Activated naive CD8-positive, alpha-beta T cell treated with anti-CD3 and anti-CD28 coated beads, Interleukin-2, amount 50 U/mL, for 16 hours (primary cell): ENCODE data around the gene KLHDC9.

Experiments used
- DNase-seq: peaks from one replicate; pipeline ENCODE4 v3.0.0-alpha.2; 2020; ENCODE audit warnings: low read depth, low spot score

Gene KLHDC9

DNA sequence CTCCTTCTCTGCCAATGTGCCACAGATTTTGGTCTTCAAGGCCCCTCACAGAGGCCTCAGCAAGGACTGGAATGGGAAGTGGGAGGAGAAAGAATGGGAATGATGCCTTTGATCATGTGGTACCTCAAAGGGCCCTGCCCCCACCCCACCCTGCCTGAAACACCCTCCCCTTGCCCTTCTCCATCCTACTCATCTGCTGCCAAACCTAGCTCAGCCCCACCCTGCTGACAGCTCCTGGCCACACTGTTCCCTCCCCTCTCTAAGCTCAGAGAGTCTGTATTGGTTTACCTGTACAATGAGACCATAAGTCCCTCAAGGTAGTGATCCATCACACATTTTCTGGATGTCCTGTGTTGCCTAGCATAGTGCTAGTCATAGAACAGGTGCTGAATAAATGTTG is 21.8 kb upstream of the KLHDC9 start:
- DNase-seq: no peak

DNA sequence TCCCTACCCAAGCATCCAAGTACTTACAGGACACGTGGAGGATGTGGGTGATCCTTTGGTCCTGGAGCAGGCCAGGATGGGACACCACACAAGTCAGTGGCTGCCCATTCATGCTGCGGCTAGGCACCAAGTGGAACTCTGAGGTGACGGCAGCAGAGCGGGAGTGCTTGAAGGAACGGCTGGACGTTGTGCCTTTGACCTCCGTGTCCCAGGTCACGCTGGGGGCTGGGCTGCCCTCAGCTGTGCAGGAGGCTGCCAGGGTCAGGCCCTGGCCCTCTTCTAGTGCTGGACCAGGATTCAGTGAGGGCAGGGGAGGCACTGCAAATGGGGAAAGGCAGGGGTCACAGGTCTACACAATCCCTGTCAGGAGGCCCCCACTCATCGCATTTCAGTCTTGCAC is 20.7 kb upstream of the KLHDC9 start:
- DNase-seq: no peak

DNA sequence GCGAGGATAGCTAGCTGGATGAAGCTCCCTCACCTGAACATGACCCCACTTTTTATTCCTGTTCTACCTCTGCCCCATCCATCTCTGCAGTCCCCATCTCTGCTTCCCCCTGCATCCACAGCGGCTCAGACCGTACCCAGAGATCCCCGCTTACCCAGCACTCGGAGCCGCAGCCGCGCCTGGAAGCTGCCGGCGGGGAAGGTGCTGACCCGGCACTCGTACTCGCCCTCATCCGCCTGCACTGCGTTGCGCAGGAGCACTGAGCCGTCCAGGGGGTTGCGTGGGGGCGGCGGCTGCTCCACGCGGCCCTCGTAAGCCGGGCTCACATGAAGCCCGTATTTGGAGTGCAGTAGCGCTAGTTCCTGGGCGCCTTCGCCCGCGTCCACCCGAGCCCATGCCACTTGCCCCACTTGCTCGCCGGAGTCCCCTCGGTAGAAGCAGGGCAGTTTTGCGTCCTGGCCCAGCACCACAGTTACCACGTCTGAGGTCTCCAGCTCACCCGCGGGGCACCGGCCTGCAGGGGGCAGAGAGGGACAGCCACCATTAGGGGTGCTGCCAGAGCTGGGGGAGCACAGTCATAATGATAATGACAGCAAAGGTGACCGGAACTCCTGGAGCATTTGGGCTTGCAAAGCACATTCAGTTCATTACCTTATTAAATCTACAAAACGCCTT is 18.6 kb upstream of the KLHDC9 start:
- DNase-seq: no peak

DNA sequence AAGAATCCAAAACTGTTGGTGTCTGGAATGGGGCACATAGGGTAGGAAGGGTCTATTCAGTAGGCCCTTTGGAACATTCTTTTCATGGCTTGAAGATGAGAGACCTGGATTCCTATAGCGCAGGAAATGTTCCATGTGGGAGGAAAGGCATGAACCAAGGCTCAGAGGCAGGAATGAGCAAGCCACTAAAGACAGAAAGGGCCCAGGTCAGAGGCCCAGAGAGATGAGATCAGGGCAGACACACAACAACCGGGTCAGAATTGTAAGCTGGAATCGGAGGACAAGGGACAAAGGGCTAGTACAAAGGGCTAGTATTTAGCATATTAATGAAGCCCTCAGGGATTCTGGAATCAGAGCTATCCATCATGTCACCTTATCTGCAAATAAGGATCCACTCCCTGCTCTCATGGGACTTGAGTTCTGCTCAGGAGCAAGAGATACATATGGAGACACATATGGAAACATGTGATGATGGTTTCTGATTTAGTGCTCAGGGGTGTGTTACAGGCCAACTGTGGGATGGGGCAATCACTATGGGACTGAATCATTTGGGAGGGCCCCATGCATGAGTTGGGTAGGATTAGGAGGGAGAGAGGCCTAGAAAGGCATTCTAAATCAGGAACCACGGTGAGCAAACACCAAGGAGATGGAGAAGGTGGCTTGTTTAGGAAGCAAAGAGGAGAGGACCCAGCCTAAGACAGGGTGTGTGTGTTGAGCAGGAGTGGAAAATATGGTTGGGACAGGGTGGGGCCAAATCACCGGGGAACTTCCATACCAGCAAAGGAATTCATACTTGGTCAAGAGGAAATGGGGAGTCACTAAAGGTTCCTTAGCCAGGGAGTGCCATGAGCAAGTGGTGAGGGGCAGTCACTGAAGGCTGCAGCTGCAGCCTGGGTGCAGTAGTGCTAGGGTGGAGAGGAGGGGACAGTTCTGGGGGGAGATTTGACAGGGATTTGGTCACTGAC is 17.4 kb upstream of the KLHDC9 start:
- DNase-seq: no peak

DNA sequence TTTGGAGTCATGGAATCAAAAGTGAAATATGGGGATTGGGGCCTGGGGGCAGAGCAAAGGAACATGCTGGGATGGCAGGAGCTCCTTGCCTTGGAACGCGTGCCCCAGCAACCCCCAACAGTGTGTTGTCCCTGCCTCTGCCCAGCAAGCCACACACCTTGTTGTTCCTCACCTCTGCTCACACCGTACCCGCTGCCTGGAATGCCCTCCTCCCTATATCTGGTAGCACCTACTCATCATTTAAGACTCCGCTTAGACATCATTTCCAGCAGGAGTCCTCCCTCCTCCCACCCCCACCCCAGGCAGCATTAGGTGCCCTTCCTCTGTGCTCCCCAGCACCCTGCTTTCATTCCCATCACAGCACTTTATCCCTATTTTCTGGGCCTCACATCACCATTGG is 16.6 kb upstream of the KLHDC9 start:
- DNase-seq: no peak

DNA sequence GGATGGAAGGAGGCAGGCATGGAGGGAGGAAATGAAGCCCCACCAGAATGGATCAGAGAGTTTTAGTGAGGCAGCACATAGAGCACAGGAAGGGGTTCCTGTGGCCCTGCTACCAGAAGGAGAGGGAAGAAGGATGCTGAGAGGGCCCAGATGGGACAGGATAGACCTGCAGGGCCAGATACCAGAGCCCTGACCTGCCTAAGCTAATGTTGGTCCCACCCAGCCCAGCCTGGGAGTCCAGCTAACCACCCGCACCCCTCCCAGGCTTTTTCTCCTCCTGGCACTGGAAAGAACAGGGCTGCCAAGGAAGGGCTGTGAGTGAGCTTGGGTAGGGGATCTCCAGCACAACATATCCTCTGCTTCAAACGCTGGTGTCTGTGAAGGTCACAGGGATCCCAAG is 15.7 kb upstream of the KLHDC9 start:
- no peak for DNase-seq

DNA sequence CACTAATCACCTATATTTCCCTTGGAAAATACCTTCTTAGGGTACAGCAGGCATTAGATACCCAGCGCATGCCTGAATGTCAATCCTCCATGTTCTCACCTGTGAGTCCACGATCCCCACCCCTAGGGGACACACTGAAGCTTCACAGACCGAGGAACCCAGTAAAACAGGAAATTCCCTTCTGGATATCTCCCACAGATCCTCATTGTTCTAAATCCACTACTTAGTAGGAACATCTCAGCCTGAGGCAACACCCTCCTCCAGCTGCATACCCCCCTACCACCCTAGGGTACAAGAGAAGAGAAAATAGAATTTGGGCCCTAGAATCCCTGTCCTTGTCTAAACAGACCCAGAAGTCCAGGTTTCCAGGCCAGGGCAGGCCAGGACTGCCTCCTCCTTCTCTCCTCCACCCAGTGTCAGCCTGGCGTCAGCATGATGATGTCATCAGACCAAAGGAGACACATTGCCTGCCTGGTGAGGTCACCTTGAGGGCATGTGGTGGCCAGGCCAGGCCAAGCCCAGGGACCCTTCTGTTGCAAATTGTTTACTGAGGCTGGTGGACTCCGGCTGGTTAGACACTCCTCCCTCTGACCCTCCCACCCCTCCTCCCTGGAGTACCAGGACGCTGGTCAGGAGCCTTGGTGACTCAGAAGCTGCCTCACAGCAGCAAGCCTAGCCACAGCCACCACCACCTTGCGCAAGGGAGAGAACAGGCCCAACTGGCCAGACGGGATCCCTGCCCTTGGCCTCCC is 15.0 kb upstream of the KLHDC9 start:
- DNase-seq: no peak

DNA sequence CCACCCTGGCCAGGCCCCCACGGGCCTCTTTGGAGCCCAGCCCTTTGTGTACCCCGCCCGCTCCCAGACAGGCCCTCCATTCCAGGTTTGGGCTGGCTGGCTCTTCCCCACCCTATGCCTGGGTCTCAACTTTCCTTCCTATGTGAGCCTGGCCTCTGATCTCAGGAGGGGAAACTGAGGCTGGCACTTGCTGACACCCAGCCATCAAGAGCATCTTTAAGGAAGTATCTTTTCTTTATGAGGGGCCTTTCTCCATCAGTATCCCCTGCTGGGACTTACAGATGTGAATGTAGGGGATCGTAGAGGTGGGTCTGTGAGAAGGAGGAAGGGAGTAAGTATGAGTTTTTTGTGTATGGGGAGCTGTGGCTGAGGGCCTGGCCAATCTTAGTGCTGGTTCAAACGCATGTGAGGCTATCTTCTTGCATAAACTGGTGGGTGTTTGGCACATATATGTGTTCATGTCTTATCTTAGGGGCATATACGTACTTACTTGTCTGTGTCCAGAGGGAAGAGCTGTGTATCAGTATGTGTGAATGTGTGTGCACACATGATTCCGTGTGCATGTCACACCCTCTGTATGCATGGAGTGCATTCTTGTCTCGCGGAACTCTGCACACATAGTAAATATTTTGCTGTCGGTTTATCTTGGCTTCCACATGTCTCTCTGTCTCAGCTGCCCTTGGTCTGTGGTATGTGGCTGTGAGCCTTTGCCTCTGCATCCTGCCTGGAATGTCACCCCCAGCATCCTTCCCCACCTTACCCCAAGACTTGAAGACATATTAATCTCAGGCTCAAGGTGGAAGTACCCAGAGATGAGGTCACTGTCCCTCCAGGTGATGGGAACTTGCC is 14.2 kb upstream of the KLHDC9 start:
- no peak for DNase-seq

DNA sequence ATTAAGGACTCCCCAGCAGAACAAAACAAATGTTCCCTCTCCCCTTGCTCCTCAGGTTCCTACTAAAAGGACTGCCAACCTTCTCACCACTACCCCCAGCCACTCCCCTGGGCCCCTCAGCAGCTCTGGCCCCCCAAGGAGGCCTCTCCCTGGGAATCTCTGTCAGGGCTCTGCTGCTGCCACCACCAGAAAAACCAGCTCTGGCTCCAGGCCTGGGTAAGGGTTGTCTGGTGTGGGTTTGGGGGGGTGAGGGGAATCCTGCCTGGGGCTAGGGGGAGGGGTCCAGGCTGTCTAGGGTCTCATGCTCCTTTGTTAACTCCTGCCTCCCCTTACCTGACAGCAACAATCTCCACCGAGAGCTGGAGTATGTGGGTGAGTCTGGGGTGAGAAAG is 13.6 kb upstream of the KLHDC9 start:
- no peak for DNase-seq

DNA sequence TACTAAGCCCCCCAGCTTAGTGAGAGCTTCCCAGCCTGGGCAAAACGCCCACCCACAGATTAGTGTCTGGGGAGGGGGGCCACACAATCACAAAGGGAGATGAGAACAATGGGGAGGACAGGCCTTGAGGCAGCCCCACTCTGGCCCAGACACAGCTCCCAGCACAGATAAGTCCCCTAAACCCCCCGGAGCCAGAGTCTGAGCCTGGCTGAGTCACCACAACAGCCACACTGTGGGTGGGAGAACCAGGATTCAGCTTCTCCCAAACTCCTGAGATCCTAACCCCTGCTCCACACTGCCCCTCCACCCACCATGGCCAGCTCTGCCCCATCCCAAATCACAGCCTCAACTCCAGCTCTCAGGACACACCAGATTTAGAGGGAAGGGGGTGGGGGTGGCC is 13.0 kb upstream of the KLHDC9 start:
- no peak for DNase-seq

DNA sequence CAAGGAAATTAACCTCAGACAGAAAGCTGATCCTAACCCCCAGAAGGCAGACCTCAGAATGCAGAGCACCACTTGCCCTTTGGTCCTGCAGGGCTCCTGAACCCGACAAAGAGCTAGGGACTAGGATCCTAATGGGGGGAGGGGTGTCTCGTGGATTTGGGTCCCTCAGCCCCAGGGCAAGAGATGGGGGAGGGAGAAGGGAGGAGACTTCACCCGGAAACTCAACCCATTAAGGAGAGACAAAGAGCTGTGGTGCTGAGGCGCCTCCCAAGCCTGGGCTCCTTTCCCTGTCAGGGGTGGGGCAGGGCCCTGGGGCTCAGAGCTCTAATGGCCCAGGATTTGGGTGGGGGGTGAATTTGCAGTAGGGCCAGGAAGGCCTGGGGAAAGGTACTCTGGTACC is 11.7 kb upstream of the KLHDC9 start:
- DNase-seq: no peak

DNA sequence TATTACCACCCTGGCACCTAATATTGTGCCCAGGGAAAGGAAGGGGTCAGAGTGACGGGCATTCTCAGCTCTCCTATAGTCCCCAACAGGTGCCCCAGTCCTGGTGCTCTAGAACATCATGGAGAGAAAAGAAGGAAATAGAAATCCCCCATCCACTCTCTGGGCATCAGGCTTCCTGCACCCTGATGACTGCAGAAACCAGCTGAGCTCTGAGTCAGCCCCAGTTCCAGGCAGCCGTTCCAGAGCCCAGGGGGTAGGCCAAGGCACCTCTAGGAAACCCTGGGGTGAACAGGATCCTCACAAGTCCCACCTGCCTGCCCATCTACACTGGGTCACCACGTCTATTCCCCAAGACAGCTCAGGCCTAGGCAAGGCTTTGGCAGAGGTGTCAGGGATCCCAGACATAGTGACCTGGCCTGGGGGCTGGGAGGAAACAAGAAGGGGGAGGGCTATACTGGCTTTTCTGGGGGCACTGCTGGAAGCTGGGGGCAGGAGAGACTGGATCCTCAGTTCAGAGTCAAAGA is 9.5 kb upstream of the KLHDC9 start:
- DNase-seq: no peak

DNA sequence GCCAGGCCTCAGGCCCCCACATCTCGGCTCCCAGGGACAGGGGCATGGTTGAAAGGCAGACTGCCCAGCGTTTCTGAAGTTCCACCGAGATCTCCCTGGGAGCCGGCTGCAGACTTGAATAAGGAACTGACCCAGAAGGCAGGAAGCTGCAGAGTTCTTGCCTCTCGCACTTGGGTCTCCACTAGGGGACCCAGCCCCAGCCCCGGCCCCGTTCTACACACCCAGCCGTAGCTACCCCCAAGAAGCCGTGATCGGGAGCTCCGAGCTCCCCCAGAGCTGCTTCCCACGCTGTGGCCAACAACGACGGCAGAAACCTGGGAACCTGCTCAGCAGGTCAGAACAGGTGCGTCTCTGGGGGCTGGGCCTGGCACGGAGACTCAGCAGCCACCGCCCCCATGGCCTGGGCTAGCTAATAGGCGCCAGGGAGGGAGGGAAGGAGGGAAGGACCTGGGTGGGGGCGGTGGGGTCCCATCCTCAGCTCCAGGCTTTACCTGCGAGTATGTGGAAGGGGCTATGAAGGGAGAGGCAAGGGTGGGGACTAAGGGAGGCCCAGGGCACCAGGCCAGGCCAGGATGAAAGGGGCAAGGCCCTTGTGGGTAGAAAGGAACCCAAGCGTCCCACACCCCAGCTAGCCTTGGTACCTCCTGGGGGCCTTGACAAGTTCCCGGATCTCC is 8.8 kb upstream of the KLHDC9 start, which contains the start of gene NECTIN4:
TSS of gene NECTIN4 (minus strand) at position 308 of the 674 bp plus-strand sequence. CDS start at position 46, 262 bp downstream.
- DNase-seq: no peak

DNA sequence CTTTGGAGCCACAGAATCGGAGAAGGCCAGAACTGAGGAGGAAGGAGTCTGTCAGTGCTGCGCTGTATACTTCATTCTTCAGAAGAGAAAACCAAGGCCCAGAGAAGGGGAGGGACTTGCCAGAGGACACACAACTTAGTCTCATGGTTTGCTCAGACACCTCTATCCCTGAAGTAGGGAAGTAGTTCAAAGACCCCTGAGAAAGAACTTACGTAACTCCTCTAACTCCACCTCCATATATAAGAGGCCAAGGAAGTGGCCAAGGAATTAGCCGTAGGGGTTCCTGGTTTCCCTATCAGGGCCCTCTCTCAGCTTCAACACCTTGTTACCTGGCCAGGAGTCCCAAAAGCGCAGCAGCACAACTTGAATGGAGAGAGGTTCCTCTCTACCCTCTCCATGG is 8.2 kb upstream of the KLHDC9 start:
- no peak for DNase-seq

DNA sequence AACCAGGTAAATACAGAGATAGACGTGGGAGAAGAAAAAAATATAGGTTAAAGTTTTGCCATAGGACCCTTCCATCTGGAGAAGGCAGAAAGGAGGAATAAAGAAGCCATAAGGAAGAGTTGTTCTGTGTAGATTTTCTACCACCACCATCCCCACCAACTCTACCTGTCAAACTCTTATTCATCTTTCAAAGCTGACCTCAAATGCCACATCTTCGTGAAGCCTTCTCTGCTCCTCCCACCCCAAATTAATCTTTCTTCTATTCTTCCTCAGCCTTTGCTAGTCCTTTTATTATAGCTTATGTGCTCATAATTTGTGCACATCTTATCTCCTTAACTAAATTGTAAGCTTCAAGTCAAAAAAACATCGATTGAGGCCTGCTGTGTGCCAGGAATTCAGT is 7.5 kb upstream of the KLHDC9 start:
- DNase-seq: no peak

DNA sequence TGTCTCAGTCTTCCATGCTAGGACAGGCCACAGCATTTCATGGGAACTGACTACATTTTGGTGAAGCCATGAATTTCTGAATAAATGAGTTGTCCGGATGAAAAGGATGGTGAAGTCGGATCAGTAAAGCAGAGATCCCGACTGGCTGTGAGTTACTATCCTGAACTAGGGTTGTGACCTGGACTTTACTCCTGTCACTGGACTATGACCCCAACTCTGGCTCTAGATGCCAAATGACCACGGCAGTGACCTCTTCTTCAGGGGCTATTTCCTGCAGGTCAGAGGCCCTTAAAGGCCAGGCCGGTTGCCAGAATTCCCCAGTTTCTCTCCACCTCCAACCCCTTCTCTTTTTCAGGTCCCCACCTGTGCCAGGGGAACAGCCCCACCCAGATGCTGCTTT is 7.1 kb upstream of the KLHDC9 start:
- no peak for DNase-seq

DNA sequence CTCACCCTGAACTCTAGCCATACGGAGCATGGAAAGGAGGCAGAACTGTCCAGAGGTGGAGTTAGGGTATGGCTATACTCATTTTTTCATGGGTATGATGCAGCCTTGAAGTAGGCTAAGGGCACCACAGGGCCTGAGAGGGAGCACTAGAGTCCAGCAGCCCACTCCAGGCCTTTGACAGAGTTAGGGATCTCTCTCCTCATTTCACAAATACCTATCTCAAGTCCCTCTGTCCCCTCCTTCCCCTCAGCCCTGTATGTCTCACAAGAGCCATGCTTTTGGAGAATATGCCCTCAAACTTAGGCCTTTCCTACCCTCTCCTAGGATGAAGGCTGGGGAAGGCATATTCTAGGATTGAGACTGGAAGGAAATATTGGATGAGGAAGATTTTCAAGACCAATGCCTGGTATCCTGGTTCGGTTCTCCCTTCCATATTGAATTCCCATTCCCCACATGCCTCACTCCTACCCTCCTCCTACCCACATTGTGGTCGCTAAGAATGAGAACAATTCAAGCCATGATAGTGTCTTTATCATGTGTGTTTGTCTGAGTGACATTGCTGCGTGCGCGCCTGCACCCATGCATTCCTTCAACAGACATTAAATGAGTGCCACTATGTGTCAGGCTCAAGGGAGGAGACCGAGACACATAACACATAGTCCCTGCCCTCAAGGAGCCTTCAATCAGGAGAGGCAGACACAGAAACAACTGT is 6.2 kb upstream of the KLHDC9 start:
- DNase-seq: no peak

DNA sequence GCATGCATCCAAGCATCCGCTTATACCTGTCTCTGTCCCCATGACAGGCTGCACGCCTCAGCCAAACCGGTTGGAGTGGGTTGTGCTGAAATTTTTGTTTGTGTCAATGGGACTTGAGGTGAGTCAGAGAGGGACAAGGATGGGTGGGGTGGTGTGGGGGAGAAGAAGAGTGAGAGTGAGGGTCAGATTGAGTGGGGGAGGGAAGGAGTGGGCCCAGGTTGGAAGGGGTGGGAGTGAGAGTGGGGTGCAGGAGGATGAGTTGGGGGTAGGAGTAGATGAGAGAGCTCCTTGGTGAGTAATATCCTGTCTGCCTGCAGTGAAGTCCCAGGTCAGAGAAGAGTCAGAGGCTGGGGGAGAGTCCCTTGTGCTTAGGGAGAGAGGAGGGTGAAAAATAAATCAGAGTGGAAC is 5.5 kb upstream of the KLHDC9 start:
- DNase-seq: no peak

DNA sequence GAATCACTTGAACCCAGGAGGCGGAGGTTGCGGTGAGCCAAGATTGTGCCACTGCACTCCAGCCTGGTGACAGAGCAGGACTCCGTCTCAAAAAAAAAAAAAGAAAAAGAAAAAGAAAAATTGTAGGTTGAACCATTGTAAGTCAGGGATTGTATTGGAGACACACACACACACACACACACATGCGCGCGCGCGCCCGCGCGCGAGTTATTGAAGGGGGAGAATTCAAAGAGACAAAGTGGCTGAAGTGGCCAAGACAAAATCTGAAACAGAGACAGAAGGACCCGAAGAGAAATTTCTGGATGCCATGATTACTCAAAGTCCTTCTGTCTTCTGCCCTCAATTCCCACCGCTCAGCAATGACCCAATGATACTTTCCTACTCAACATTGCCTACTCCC is 3.7 kb upstream of the KLHDC9 start:
- DNase-seq: no peak

DNA sequence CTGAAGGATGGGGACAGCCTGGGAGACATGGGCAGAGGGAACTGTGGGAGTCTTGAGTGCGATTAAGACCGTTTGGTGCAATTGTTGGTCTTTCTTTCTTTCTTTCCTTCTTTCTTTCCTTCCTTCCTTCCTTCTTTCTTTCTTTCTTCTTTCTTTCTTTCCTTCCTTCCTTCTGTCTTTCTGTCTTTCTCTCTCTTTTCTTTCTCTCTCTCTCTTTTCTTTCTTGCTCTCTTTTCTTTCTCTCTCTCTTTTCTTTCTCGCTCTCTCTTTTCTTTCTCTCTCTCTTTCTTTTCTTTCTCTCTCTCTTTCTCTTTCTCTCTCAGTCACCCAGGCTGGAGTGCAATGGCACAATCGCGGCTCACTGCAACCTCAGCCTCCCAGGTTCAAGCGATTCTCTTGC is 2.9 kb upstream of the KLHDC9 start:
- DNase-seq: no peak
